GM21825 (cell line): Measurements from ENCODE around the gene CDHR4.
"Not testable (repeated sequence)": the region's sequence is repeated elsewhere in the genome, so short reads cannot be mapped to it uniquely, and the experiment has no call there.

Source experiments
- ATAC-seq: cut with Tn5 transposase; IDR thresholded peaks from one replicate; pipeline ENCODE4 v1.9.1; 2021; ENCODE audit warnings: mild to moderate bottlenecking, moderate library complexity; ENCODE audit not compliant: unreplicated experiment

The CDHR4 gene

GRCh38 chr3:49781415-49782199 lies 18.1 kb downstream of the CDHR4 start:
- ATAC-seq, result no peak

DNA sequence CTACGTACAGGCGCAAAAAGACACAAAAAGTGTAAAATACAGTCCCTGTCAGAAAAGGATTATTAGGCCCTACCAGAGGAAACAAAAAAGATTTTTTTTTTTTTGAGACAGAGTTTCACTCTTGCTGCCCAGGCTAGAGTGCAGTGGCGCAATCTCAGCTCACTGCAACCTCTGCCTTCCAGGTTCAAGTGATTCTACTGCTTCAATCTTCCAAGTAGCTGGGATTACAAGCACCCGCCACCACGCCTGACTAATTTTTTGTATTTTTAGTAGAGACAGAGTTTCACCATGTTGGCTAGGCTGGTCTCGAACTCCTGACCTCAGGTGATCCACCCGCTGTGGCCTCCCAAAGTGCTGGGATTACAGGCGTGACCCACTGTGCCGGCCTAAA lies 18.7 kb downstream of the CDHR4 start:
- ATAC-seq, result not testable (repeated sequence)

- ATAC-seq, result no peak
These were observed 19.3 kb downstream of the CDHR4 start for GRCh38 chr3:49780080-49780974.

DNA sequence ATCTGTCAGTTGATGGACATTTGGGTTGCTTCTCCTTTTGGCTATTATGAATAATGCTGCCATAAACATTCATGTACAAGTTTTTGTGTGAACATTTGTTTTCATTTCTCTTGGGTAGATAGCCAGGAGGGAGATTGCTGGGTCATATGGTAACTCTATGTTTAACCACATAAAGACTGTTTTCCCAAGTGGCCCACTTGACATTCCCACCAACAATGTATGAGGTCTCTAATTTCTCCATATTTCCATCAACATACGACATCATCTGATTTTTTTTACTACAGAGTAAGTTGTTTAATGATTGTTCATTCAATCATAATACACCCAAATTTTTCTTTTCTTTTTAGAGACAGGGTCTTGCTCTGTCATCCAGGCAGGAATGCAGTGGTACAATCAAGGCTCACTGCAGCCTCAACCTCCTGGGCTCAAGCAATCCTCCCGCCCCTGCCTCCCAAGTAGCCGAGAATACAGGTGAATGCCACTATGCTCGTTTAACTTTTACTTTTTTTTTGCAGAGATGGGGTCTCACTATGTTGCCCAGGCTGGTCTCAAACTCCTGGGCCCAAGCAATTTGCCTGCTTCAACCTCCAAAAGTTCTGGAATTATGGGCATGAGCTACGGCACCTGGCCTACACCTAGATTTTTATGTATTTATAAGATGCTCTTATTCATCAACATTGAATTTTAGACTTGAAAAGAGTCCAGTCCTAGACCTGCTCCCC lies 20.2 kb downstream of the CDHR4 start:
- ATAC-seq, result no peak

DNA sequence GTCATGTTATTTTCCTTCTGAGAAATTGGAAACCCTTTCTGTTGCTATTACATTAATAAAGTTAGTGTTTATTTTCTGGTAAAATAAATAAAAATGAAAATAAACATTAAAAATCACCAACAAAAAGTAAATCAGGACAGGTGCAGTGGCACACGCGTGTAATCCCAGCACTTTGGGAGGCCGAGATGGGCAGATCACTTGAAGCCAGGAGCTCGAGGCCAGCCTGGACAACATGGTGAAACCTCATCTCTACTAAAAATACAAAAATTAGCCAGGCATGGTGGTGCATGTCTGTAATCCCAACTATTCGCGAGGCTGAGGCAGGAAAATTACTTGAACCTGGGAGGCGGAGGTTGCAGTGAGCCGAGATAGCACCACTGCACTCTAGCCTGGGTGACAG lies 23.6 kb downstream of the CDHR4 start:
- ATAC-seq, result not testable (repeated sequence)

DNA sequence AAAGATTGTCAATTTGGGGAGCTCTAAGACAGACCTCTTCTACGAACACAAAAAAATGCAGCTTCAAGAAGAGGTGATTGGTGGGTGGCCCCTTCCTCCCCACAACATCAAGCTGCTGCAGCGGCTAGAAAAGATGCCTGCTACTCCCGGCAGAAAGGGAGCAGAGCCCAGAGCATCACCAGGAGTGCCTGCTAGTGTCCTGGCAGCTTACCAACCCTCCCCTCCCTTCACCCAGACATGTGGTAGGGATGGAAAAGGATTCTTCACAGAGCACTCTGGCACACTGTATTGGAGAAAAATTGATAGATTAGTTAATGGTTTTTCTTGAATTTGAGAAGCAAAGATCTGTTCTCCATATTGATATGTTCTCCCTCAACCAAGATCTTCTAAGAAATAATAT lies 24.1 kb downstream of the CDHR4 start:
- ATAC-seq, result no peak

- no peak for ATAC-seq
These were observed 27.0 kb downstream of the CDHR4 start for GRCh38 chr3:49772703-49773102.

- no peak for ATAC-seq
These were observed 28.2 kb downstream of the CDHR4 start for GRCh38 chr3:49771340-49771938.

- ATAC-seq, result no peak
These were observed 29.7 kb downstream of the CDHR4 start for GRCh38 chr3:49769926-49770325.

- no peak for ATAC-seq
These were observed 30.3 kb downstream of the CDHR4 start for GRCh38 chr3:49769286-49769915.

DNA sequence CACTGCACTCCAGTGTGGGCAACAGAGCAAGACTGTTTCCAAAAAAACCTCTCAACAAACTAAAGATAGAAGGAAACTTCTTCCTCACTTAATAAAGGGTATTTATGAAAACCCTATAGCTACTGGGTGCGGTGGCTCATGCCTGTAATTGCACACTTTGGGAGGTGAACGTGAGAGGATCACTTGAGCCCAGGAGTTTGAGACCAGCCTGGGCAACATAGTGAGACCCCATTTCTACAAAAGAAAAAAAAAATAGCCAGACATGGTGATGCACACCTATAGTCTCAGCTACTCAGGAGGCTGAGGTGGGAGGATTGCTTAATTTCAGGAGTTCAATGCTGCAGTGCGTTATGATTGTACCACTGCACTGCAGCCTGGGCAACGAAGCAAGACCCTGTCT lies 35.7 kb downstream of the CDHR4 start:
- ATAC-seq, result no peak

- no peak for ATAC-seq
These were observed 38.0 kb downstream of the CDHR4 start for GRCh38 chr3:49761661-49762060.

DNA sequence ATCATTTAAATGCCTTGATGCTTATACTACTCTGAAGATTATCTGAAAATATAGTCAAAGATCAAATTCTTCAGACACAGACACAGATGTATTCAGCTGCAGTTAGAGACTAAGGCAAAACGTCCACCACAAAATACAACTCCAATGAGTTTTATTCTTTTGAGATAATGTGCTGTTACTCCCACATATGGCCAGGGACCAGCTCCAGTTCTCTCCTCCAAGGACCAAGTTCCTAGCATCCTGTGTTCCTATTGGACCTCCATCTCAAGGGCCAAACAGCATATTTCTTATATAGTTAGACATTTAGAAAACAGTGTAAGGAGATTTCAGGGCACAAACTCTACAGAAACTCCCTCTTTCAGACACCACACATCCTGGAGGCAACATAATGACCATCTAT lies 40.4 kb downstream of the CDHR4 start:
- ATAC-seq, result no peak

GRCh38 chr3:49757197-49757596 lies 42.5 kb downstream of the CDHR4 start:
- ATAC-seq, result no peak

DNA sequence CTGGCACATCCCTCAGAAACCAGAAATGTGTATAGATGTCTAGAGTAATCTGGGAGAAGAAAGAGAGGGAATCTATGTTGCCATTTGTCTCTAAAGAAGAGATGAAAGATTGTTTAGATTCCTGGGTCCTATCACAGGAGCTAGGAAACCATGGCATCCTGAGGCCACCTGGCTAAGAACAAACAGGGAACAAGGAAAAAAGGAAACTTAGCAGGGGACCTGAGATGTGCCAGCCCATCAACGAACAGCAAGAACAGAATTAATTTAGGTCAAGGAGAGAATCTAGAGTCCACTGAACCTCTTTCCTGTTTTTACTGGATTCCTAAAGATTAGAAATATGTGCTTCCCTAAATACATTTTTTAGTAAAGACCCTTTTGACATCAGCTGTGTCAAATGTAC lies 43.6 kb downstream of the CDHR4 start:
- ATAC-seq, result no peak

DNA sequence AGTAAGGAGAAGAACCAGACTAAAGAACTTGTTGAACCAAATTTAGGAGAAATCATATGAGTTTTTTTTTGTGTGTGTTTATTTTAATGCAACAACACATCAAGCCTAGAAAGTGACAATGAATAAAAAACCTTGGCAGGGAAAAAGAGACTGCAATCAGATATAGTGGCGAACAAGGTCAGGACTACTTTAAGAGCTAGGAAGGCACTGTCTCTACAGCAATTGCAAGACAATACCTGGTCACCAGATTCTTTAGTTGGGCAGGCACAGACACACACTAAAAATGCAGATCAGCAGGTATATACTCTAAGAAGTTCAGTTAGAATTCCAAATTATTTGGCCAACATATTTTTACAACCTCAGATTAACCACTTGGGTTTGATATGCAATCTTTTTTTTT lies 45.1 kb downstream of the CDHR4 start:
- no peak for ATAC-seq

DNA sequence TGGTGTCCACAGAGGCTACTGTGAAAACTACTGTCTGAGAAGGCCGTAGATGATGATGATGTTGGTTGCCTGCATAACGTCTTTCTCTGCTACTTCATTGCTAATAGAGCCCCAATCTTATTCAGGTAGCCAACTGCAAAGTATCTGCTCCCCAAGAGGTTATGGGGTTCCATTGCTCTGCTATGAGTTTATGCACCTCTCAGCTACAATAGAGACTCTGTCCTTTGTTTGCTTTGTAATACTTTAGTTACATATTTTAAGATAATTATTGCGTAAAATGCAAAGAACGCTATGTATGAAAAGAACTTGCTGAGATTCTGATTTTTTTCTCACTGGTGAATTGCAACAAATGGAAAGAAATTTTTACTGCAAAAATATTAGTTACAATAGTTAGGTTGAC lies 48.2 kb downstream of the CDHR4 start:
- no peak for ATAC-seq

- ATAC-seq, result no peak
These were observed 49.6 kb downstream of the CDHR4 start for GRCh38 chr3:49750056-49750455.

DNA sequence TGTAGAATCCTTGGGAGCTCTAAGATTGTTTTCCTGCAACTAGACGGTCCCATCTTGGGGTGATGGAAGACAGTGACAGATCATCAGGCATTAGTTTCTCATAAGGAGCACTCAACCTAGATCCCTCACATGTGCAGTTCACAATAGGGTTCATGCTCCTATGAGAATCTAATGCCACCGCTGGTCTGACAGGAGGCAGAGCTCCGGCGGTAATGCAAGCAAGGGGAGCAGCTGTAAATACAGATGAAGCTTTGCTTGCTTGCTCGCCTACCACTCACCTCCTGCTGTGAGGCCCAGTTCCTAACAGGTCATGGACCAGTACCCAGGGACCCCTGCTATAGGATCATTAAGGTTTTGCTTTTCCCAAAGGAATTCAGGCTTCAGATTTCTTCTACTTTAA lies 50.8 kb downstream of the CDHR4 start:
- ATAC-seq, result not testable (repeated sequence)

- no peak for ATAC-seq
These were observed 51.7 kb downstream of the CDHR4 start for GRCh38 chr3:49747792-49748480.
